ENCODE measurements around the gene SCD5. TPM values are rescaled to one million over a fixed set of nuclear protein-coding genes. Genes with fewer than 3 reads are reported as not detected.

The SCD5 gene
- polyA plus RNA-seq, 2 of the 4 experiments (the other 2 are of a cell fraction) = 9.8 to 11.9 TPM

- H3K27ac ChIP-seq = no peak overlapping the region
- no peak overlapping the region for H3K4me3 ChIP-seq
- DNase-seq (ENCODE audit: low read depth in 1 of 2, low spot score in 1 of 2) = no peak
- no peaks in the 10 kb centered on the region for H3K9me3 ChIP-seq
- POLR2A ChIA-PET = no interaction called here
- H3K4me1 ChIP-seq = peaks cover 14% of the 10 kb centered on the region
- CTCF ChIA-PET = no interaction called here
- no peak for ATAC-seq
- H3K4me2 ChIP-seq = no peak overlapping the region
- no peak for FAIRE-seq
- TF ChIP-seq GATA3 (IDR thresholded peaks at IDR 0.05; ENCODE audit: borderline replicate concordance) (no peak), ZC3H11A (IDR thresholded peaks at IDR 0.05) (no peak), HOXB13 (CRISPR knock-in tag; IDR thresholded peaks at IDR 0.05; ENCODE audit: low read depth) (no peak), ZNF302 (CRISPR knock-in tag; IDR thresholded peaks at IDR 0.05) (no peak), MAFK (IDR thresholded peaks at IDR 0.05; ENCODE audit: partially characterized antibody) (no peak), FOXS1 (CRISPR knock-in tag; IDR thresholded peaks at IDR 0.05) (no peak), TFCP2L1 (CRISPR knock-in tag; IDR thresholded peaks at IDR 0.05) (no peak), PHF8 (IDR thresholded peaks at IDR 0.05; ENCODE audit: borderline replicate concordance, low read depth) (no peak), TP53 (CRISPR knock-in tag; IDR thresholded peaks at IDR 0.05) (no peak)
- WGBS (ENCODE audit: missing lambda C conversion rate) = 85% methylated on average over 6 of the region's 6 CpGs
These were observed 7.4 kb downstream of the SCD5 start for GRCh38 chr4:82791179-82791578.

DNA sequence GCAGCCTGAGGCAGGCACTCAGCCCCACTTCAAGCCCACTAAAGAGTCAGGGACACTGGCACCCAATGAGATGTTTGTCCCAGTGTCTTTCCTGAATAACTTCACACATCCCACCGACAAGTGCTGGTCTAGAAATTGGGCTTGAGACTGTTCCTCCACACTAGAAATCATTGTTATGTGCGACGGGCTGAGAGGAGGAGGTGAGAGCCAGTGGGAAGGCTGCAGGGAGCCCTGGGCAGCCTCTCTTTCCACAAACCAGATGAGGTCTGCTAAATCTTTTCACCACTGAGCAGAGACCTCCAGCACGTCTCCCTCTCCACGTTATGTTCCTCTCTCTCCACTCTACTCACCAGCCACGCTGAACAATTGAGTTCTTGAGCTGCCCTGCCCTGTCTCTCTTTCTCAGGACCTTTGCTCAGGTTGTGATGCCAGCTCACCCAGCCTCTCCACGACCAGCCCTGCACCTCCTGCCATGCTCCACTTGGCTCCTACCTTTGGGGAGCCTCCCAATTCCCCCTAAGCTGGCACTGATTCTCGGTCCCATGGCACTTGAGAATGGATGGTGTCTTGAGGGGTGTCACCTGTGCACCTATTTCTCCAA is 8.4 kb downstream of the SCD5 start:
- DNase-seq (ENCODE audit: low read depth in 1 of 2, low spot score in 1 of 2) (no peak), FAIRE-seq (no peak), ATAC-seq (no peak)
- H3K27ac ChIP-seq = no peak overlapping the region
- ChIA-PET POLR2A (no interaction called here), CTCF (no interaction called here)
- H3K4me1 ChIP-seq = peaks cover 22% of the 10 kb centered on the region
- no peaks in the 10 kb centered on the region for H3K9me3 ChIP-seq
- WGBS (ENCODE audit: missing lambda C conversion rate) = 70% methylated on average over 8 of the region's 8 CpGs
- H3K4me2 ChIP-seq = no peak overlapping the region
- TF ChIP-seq ESRRA (IDR thresholded peaks at IDR 0.05; ENCODE audit: borderline replicate concordance, low read length) (no peak), BCL3 (IDR thresholded peaks at IDR 0.05) (no peak), MAFK (IDR thresholded peaks at IDR 0.05; ENCODE audit: partially characterized antibody) (no peak)
- no peak overlapping the region for H3K4me3 ChIP-seq

GRCh38 chr4:82789025-82789776 is 9.4 kb downstream of the SCD5 start:
- no peak overlapping the region for H3K4me3 ChIP-seq
- CTCF ChIA-PET = no interaction called here
- 73% methylated on average over 7 of the region's 7 CpGs for WGBS (ENCODE audit: missing lambda C conversion rate)
- no peaks in the 10 kb centered on the region for H3K9me3 ChIP-seq
- peaks cover 32% of the 10 kb centered on the region for H3K4me1 ChIP-seq
- no peak overlapping the region for H3K4me2 ChIP-seq
- no peak overlapping the region for H3K27ac ChIP-seq
- POLR2A ChIA-PET = no interaction called here
- FAIRE-seq (no peak), ATAC-seq (no peak), DNase-seq (ENCODE audit: low read depth in 1 of 2, low spot score in 1 of 2) (no peak)
- TF ChIP-seq MAX (IDR thresholded peaks at IDR 0.05) (no peak), ZSCAN20 (CRISPR knock-in tag; IDR thresholded peaks at IDR 0.05) (no peak), ZFP36 (IDR thresholded peaks at IDR 0.05; ENCODE audit: borderline replicate concordance, partially characterized antibody) (no peak), BCL3 (IDR thresholded peaks at IDR 0.05) (no peak), KDM5A (IDR thresholded peaks at IDR 0.05) (no peak), KDM1A (IDR thresholded peaks at IDR 0.05; ENCODE audit: low read depth) (no peak), FOSL2 (IDR thresholded peaks at IDR 0.05) (no peak), FOSL2 (CRISPR knock-in tag; IDR thresholded peaks at IDR 0.05) (no peak), HMGXB4 (CRISPR knock-in tag; IDR thresholded peaks at IDR 0.05; ENCODE audit: borderline replicate concordance) (no peak), HEYL (CRISPR knock-in tag; IDR thresholded peaks at IDR 0.05) (no peak), RCOR1 (IDR thresholded peaks at IDR 0.05; ENCODE audit: low read depth, low read length) (no peak), SMC3 (IDR thresholded peaks at IDR 0.05) (no peak)
- TF ChIP-seq, protein P1, sequence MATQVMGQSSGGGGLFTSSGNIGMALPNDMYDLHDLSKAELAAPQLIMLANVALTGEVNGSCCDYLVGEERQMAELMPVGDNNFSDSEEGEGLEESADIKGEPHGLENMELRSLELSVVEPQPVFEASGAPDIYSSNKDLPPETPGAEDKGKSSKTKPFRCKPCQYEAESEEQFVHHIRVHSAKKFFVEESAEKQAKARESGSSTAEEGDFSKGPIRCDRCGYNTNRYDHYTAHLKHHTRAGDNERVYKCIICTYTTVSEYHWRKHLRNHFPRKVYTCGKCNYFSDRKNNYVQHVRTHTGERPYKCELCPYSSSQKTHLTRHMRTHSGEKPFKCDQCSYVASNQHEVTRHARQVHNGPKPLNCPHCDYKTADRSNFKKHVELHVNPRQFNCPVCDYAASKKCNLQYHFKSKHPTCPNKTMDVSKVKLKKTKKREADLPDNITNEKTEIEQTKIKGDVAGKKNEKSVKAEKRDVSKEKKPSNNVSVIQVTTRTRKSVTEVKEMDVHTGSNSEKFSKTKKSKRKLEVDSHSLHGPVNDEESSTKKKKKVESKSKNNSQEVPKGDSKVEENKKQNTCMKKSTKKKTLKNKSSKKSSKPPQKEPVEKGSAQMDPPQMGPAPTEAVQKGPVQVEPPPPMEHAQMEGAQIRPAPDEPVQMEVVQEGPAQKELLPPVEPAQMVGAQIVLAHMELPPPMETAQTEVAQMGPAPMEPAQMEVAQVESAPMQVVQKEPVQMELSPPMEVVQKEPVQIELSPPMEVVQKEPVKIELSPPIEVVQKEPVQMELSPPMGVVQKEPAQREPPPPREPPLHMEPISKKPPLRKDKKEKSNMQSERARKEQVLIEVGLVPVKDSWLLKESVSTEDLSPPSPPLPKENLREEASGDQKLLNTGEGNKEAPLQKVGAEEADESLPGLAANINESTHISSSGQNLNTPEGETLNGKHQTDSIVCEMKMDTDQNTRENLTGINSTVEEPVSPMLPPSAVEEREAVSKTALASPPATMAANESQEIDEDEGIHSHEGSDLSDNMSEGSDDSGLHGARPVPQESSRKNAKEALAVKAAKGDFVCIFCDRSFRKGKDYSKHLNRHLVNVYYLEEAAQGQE (IDR thresholded peaks at IDR 0.05) = no peak
- TF ChIP-seq, protein P2, sequence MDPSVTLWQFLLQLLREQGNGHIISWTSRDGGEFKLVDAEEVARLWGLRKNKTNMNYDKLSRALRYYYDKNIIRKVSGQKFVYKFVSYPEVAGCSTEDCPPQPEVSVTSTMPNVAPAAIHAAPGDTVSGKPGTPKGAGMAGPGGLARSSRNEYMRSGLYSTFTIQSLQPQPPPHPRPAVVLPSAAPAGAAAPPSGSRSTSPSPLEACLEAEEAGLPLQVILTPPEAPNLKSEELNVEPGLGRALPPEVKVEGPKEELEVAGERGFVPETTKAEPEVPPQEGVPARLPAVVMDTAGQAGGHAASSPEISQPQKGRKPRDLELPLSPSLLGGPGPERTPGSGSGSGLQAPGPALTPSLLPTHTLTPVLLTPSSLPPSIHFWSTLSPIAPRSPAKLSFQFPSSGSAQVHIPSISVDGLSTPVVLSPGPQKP (IDR thresholded peaks at IDR 0.05; ENCODE audit: low read depth, low read length) = no peak

Measured in A549 (cell line).